Retina (tissue), 1 donor: ENCODE results near the gene FSIP1.

Experiments used
- DNase-seq: peaks from one replicate; pipeline ENCODE4 v3.0.0-alpha.2; 2016

FSIP1 gene

GRCh38 chr15:39580117-39580484, 202.5 kb downstream of the FSIP1 start:
- DNase-seq, result peak; percentile 95

GRCh38 chr15:39579487-39580116, 203.0 kb downstream of the FSIP1 start:
- no peak for DNase-seq

GRCh38 chr15:39578851-39579486, 203.7 kb downstream of the FSIP1 start:
- DNase-seq, result no peak

GRCh38 chr15:39575180-39575579, 207.5 kb downstream of the FSIP1 start:
- no peak for DNase-seq

- DNase-seq, result no peak
Observed at GRCh38 chr15:39574427-39574826, 208.2 kb downstream of the FSIP1 start.

- no peak for DNase-seq
Observed at GRCh38 chr15:39573844-39574243, 208.8 kb downstream of the FSIP1 start.

GRCh38 chr15:39573287-39573686, 209.4 kb downstream of the FSIP1 start:
- DNase-seq, result no peak

GRCh38 chr15:39565851-39566250, 216.8 kb downstream of the FSIP1 start:
- no peak for DNase-seq

GRCh38 chr15:39564972-39565665, 217.5 kb downstream of the FSIP1 start:
- DNase-seq, result no peak

- DNase-seq, result no peak
Observed at GRCh38 chr15:39558421-39558820, 224.2 kb downstream of the FSIP1 start.

- no peak for DNase-seq
Observed at GRCh38 chr15:39556461-39556860, 226.2 kb downstream of the FSIP1 start.

- no peak for DNase-seq
Observed at GRCh38 chr15:39555885-39556284, 226.8 kb downstream of the FSIP1 start.

GRCh38 chr15:39554746-39555387, 227.8 kb downstream of the FSIP1 start:
- DNase-seq, result no peak

GRCh38 chr15:39553947-39554693, 228.5 kb downstream of the FSIP1 start:
- no peak for DNase-seq

- no peak for DNase-seq
Observed at GRCh38 chr15:39552556-39552955, 230.1 kb downstream of the FSIP1 start.

GRCh38 chr15:39551476-39551875, 231.2 kb downstream of the FSIP1 start:
- no peak for DNase-seq
